RWPE1 (cell line): ENCODE data around the gene GPC6.

Source experiments
- CTCF ChIA-PET: fragments of 350-600 bp; sonication (Branson Sonifier 250); formaldehyde crosslinking; extraction: SDS; loops from one replicate; lab custom pipeline; 2021; lab: Yijun Ruan, JAX
- POLR2A ChIA-PET: fragments of 400-600 bp; formaldehyde crosslinking; extraction: SDS; loops from one replicate; lab custom pipeline; 2020; ENCODE audit warnings: antibody characterized with exemption; ENCODE audit not compliant: low non-redundant PET; lab: Yijun Ruan, JAX
- DNase-seq: peaks from one replicate; pipeline ENCODE4 v3.0.0; 2012; ENCODE audit warnings: low spot score
- H3K27ac ChIP-seq: fragments of 450-650 bp; 2 replicates; pipeline ENCODE4 v1.5.1; 2017
- TF ChIP-seq, protein P1 (sequence below): fragments of 450-650 bp; conservative IDR thresholded peaks from 2 replicates; pipeline ENCODE4 v1.5.1; 2017; ENCODE audit warnings: low read depth, mild to moderate bottlenecking

GPC6 gene

DNA sequence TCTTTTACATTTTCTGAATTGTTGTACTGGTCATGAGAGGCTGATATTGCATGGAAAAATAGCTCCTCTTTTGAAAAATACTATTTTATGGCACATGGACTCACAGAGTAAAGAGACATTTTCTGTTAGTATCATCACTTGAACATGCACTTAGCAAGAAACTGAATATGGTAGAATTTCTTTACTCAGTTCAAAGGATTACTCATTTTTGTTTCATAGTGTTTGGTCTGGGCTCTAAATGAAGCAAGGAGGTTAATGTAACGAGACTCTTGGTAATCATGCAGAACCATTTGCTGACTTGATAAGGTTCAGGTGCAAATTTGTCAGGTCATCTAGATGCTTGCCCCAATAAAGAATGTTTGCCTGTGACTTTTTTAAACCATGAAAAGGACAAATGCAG lies 63.2 kb downstream of the GPC6 start:
- TF ChIP-seq, protein P1, sequence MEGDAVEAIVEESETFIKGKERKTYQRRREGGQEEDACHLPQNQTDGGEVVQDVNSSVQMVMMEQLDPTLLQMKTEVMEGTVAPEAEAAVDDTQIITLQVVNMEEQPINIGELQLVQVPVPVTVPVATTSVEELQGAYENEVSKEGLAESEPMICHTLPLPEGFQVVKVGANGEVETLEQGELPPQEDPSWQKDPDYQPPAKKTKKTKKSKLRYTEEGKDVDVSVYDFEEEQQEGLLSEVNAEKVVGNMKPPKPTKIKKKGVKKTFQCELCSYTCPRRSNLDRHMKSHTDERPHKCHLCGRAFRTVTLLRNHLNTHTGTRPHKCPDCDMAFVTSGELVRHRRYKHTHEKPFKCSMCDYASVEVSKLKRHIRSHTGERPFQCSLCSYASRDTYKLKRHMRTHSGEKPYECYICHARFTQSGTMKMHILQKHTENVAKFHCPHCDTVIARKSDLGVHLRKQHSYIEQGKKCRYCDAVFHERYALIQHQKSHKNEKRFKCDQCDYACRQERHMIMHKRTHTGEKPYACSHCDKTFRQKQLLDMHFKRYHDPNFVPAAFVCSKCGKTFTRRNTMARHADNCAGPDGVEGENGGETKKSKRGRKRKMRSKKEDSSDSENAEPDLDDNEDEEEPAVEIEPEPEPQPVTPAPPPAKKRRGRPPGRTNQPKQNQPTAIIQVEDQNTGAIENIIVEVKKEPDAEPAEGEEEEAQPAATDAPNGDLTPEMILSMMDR: no peak
- no peak for DNase-seq
- POLR2A ChIA-PET: no interaction called here
- H3K27ac ChIP-seq: no peak overlapping the region
- CTCF ChIA-PET: no interaction called here

DNA sequence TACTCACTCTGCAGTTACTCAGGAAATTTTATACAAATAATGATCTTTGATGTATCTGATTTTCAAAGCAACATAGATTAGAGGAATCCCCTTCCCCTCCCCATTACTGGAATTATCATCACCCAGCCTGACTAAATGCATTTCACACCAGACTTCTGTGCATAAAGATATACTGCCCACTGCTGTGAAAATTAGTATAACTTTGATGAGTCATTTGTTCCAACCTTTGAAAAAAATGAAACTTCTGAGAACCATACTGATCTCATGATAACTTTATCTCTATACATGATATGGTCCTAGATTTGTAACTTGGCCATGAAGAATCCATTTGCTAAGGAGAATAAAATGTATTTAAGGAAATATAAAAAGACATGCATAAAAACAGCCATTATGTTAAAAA lies 63.9 kb downstream of the GPC6 start:
- ChIA-PET CTCF (no interaction called here), POLR2A (no interaction called here)
- H3K27ac ChIP-seq: no peak overlapping the region
- DNase-seq: no peak
- TF ChIP-seq, protein P1: no peak

DNA sequence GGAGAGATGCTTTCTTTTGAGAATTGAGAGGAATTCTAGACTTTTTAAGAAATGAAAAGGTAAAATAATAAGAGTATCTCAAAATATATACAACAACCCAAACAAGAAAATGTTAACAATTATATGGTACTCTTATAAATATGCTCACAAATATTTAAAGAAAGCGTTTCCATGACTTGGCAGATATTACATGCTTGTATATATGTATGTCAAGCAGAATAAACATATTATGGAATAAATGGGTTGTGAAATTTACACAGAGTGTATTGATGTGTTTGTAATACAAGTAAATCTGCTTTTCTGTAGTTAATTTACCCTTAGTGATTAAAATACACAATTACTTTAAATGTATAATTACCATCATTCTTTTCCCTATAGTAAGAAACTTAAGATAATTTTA lies 65.8 kb downstream of the GPC6 start:
- H3K27ac ChIP-seq: no peak overlapping the region
- no peak for DNase-seq
- POLR2A ChIA-PET: no interaction called here
- TF ChIP-seq, protein P1: no peak
- CTCF ChIA-PET: no interaction called here

DNA sequence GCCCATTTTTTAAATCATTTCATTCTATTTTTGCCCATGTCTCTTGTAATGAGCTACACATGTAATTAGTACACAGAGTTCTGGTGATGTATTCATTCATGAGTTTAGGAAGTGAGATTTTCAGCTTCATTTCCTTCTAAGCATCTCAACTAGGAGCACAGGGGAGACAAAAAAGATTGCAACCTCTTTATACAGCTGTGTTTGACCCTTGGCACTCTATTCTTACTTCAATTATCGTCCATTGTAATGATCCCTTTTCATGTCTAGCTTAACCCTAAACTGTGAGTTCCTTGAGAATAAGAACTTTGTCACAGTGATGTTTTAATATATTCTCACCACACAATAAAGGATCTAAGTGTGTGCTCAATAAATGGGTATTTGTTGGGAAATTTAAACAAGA lies 67.1 kb downstream of the GPC6 start:
- DNase-seq: no peak
- TF ChIP-seq, protein P1: no peak
- POLR2A ChIA-PET: no interaction called here
- CTCF ChIA-PET: no interaction called here
- H3K27ac ChIP-seq: no peak overlapping the region

DNA sequence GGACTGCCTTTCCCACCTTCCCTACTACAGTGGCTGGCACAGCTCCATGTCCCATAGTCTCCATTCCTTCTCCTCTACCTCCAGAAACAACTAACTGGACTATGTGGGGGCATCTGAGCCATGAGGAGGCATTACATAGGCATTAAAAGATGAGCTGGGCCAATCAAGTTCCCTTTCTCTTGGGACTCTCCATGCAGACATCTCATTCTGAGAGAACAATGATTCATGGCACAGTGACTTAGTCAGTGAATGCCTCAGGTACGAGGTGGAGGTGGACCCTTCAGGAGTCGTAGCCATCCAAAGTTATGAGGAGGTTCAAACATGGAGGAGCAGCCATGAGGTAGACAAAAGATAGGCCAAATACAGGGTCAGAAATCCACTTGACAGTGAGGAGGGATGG lies 70.0 kb downstream of the GPC6 start:
- TF ChIP-seq, protein P1: no peak
- no peak overlapping the region for H3K27ac ChIP-seq
- no peak for DNase-seq
- ChIA-PET CTCF (interaction anchor here (0.7 kb wide), 1 partner anchor 220 kb away, joined by 3 read pairs; no protein-coding TSS in a partner anchor), POLR2A (no interaction called here)

DNA sequence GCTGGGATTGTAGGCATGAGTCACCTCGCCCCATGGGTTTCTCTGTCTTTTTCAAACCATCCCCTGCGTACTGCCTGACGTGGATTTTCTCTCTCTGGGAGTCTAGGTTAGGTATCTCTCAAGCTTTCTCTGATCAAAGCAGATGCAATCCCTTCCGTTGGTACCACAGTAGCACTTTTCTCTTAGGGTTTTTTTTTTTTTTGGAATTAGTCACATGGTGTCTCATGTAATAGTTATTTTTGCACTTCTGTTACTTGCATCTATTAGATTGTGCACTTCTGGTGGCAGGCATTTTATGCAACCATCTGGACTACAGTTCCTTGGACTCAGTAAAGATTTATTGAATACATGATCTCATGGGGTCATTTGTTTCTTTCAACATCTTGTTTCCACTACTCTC lies 72.1 kb downstream of the GPC6 start:
- ChIA-PET CTCF (no interaction called here), POLR2A (no interaction called here)
- no peak for DNase-seq
- H3K27ac ChIP-seq: no peak overlapping the region
- TF ChIP-seq, protein P1: no peak

DNA sequence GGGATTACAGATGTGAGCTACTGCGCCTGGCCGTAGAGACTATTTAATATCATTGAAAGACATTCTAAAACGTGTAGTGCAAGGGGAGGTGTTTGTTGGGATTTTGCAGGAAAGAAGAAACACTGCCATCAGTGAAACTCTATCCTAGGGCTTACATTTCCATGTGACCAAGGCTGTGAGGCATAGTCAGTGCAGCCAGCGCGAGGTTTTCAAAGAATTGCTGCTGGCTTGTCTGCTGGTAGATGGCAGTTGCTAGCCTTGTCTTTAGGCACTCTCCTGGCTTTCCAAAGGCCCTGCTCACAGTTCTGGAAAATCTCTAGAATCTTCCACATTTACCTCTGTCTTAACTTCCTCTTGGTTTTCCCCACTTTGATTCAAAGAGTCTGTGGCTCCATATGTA lies 77.5 kb downstream of the GPC6 start:
- TF ChIP-seq, protein P1: no peak
- no peak overlapping the region for H3K27ac ChIP-seq
- ChIA-PET CTCF (no interaction called here), POLR2A (no interaction called here)
- no peak for DNase-seq
